Measurements from ENCODE around the gene KRTAP10-2. TPM values are rescaled to one million over a fixed set of nuclear protein-coding genes. Genes with fewer than 3 reads are reported as not detected.
A peak's percentile ranks its signal among the peaks of the same experiment; 100 is the strongest.

Gene KRTAP10-2
- total and polyA plus RNA-seq, 2 experiments from 2014 or later: 0.24 TPM; not detected in 1

GRCh38 chr21:44548922-44549321 is 2.4 kb downstream of the KRTAP10-2 start:
- Histone ChIP-seq H3K4me1 (ENCODE audit: insufficient read depth) (peaks cover 25% of the 10 kb centered on the region), H4K20me1 (replicated peaks; ENCODE audit: insufficient read depth) (no peaks in the 10 kb centered on the region), H3K36me3 (ENCODE audit: insufficient read depth) (no peaks in the 10 kb centered on the region; the same call in 1 of the 2 replicates), H3F3A (replicated peaks; ENCODE audit: low read depth) (no peaks in the 10 kb centered on the region), H2AFZ (no peak overlapping the region), H3K27ac (ENCODE audit: low read depth) (peak overlapping the region; percentile 96), H3K27me3 (ENCODE audit: insufficient read depth) (no peaks in the 10 kb centered on the region), H3K9me2 (ENCODE audit: insufficient read depth) (no peaks in the 10 kb centered on the region), H3K4me2 (peak overlapping the region; percentile 58; the same call in 1 of the 2 replicates), H3K79me2 (replicated peaks; ENCODE audit: insufficient read depth) (no peaks in the 10 kb centered on the region), H3K4me3 (no peak overlapping the region)
- Mint-ChIP-seq H3K27ac (peak overlapping the region; percentile 95), H3K36me3 (ENCODE audit: low read depth) (peaks cover 19% of the 10 kb centered on the region; the same call in 2 of the 3 replicates), H3K9me3 (peaks cover 15% of the 10 kb centered on the region), H3K4me3 (no peak overlapping the region; the same call in 2 of the 3 replicates), H3K27me3 (ENCODE audit: insufficient read depth, low read depth, poor library complexity) (peaks cover 20% of the 10 kb centered on the region), H3K4me1 (peaks cover 47% of the 10 kb centered on the region)
- DNase-seq (ENCODE audit: low spot score) (peak; percentile 72), ATAC-seq (peak; percentile 78)
- TF ChIP-seq NANOG (IDR thresholded peaks at IDR 0.05; ENCODE audit: borderline replicate concordance) (no peak), EZH2 (IDR thresholded peaks at IDR 0.05; ENCODE audit: low read depth, unreplicated experiment) (no peak), EZH2phosphoT487 (IDR thresholded peaks at IDR 0.05; ENCODE audit: unreplicated experiment) (no peak), ZNF114 (CRISPR knock-in tag; IDR thresholded peaks at IDR 0.05) (no peak), STAT1 (IDR thresholded peaks at IDR 0.05; ENCODE audit: unreplicated experiment) (no peak), POLR2AphosphoS5 (IDR thresholded peaks at IDR 0.05; ENCODE audit: low read depth) (no peak), ZNF331 (CRISPR knock-in tag; IDR thresholded peaks at IDR 0.05; ENCODE audit: low read depth) (no peak), REST (IDR thresholded peaks at IDR 0.05; ENCODE audit: unreplicated experiment) (no peak), JUNB (IDR thresholded peaks at IDR 0.05; ENCODE audit: unreplicated experiment) (no peak), CREB1 (CRISPR knock-in tag; IDR thresholded peaks at IDR 0.05; ENCODE audit: low read depth) (no peak), ZNF462 (CRISPR knock-in tag; IDR thresholded peaks at IDR 0.05) (no peak)
- TF ChIP-seq, protein P1, sequence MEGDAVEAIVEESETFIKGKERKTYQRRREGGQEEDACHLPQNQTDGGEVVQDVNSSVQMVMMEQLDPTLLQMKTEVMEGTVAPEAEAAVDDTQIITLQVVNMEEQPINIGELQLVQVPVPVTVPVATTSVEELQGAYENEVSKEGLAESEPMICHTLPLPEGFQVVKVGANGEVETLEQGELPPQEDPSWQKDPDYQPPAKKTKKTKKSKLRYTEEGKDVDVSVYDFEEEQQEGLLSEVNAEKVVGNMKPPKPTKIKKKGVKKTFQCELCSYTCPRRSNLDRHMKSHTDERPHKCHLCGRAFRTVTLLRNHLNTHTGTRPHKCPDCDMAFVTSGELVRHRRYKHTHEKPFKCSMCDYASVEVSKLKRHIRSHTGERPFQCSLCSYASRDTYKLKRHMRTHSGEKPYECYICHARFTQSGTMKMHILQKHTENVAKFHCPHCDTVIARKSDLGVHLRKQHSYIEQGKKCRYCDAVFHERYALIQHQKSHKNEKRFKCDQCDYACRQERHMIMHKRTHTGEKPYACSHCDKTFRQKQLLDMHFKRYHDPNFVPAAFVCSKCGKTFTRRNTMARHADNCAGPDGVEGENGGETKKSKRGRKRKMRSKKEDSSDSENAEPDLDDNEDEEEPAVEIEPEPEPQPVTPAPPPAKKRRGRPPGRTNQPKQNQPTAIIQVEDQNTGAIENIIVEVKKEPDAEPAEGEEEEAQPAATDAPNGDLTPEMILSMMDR (conservative IDR thresholded peaks at IDR 0.05; ENCODE audit: low read depth in 2 of 2): no peak
- TF ChIP-seq, protein P2, sequence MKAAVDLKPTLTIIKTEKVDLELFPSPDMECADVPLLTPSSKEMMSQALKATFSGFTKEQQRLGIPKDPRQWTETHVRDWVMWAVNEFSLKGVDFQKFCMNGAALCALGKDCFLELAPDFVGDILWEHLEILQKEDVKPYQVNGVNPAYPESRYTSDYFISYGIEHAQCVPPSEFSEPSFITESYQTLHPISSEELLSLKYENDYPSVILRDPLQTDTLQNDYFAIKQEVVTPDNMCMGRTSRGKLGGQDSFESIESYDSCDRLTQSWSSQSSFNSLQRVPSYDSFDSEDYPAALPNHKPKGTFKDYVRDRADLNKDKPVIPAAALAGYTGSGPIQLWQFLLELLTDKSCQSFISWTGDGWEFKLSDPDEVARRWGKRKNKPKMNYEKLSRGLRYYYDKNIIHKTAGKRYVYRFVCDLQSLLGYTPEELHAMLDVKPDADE (IDR thresholded peaks at IDR 0.05): no peak

All from GM23338 (cell line).